ENCODE results near the gene SLC25A29.
"Not testable (repeated sequence)": the region's sequence is repeated elsewhere in the genome, so short reads cannot be mapped to it uniquely, and the experiment has no call there.

Gene SLC25A29

GRCh38 chr14:100344657-100345056, 38.4 kb upstream of the SLC25A29 start:
- H3K36me3 ChIP-seq (ENCODE audit: control insufficient read depth in 1 of 2, insufficient read depth in 2 of 2, low read length in 2 of 2): peaks cover 14 to 26% of the 10 kb centered on the region in 2 experiments
- H3K27me3 ChIP-seq (ENCODE audit: insufficient read depth, low read length); H3K18ac ChIP-seq (ENCODE audit: low read length); H4K12ac ChIP-seq (ENCODE audit: low read depth, low read length); H3K27ac ChIP-seq (ENCODE audit: low read depth, low read length); H2BK120ac ChIP-seq (ENCODE audit: insufficient read depth, low read length, poor library complexity); H2AFZ ChIP-seq (ENCODE audit: insufficient read depth, low read length, poor library complexity); H3K4me1 ChIP-seq (ENCODE audit: control insufficient read depth in 1 of 2, insufficient read depth in 2 of 2, low read length in 2 of 2); H3K14ac ChIP-seq (ENCODE audit: low read length); H4K8ac ChIP-seq (ENCODE audit: low read depth, low read length); H2AK5ac ChIP-seq (ENCODE audit: low read length); H3K4me3 ChIP-seq (ENCODE audit: low read depth, low read length); H3K79me1 ChIP-seq (ENCODE audit: low read length); H4K91ac ChIP-seq (ENCODE audit: low read depth, low read length); H3K9ac ChIP-seq (ENCODE audit: low read length); H3K23ac ChIP-seq (ENCODE audit: low read length); H3K9me3 ChIP-seq (ENCODE audit: insufficient read depth, low read depth, low read length); H3K4ac ChIP-seq (ENCODE audit: low read depth, low read length); H2BK5ac ChIP-seq (ENCODE audit: low read depth, low read length, poor library complexity); H2BK12ac ChIP-seq (ENCODE audit: low read length); DNase-seq; H3K79me2 ChIP-seq (ENCODE audit: control insufficient read depth, insufficient read depth, low read length, poor library complexity); H3K4me2 ChIP-seq (ENCODE audit: low read length): not testable (repeated sequence)
- no CpG with 5 or more reads among the region's 35 CpGs for WGBS (ENCODE audit: extremely low coverage, insufficient coverage, insufficient read length)

DNA sequence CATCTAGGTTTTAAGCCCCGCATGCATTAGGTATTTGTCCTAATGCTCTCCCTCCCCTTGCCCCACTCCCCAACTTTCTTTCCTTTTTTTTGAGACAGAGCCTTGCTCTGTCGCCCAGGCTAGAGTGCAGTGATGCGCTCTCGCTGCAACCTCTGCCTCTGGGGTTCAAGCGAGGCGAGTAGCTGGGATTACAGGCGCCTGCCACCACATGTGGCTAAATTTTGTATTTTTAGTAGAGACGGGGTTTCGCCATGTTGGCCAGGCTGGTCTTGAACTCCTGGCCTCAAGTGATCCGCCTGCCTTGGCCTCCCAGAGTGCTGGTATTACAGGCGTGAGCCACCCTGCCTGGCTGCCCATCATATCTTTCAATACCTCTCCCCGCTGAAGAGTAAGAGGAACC, 36.6 kb upstream of the SLC25A29 start:
- H3K23ac ChIP-seq (ENCODE audit: low read length); H3K27ac ChIP-seq (ENCODE audit: low read depth, low read length); H3K4me1 ChIP-seq (ENCODE audit: control insufficient read depth in 1 of 2, insufficient read depth in 2 of 2, low read length in 2 of 2); DNase-seq; H2BK120ac ChIP-seq (ENCODE audit: insufficient read depth, low read length, poor library complexity); H2AFZ ChIP-seq (ENCODE audit: insufficient read depth, low read length, poor library complexity); H4K8ac ChIP-seq (ENCODE audit: low read depth, low read length); H3K27me3 ChIP-seq (ENCODE audit: insufficient read depth, low read length); H4K91ac ChIP-seq (ENCODE audit: low read depth, low read length); H3K79me2 ChIP-seq (ENCODE audit: control insufficient read depth, insufficient read depth, low read length, poor library complexity); H3K14ac ChIP-seq (ENCODE audit: low read length); H3K4me3 ChIP-seq (ENCODE audit: low read depth, low read length); H3K9ac ChIP-seq (ENCODE audit: low read length); H3K4ac ChIP-seq (ENCODE audit: low read depth, low read length); H3K18ac ChIP-seq (ENCODE audit: low read length); H3K4me2 ChIP-seq (ENCODE audit: low read length); H3K79me1 ChIP-seq (ENCODE audit: low read length); H2BK5ac ChIP-seq (ENCODE audit: low read depth, low read length, poor library complexity); H4K12ac ChIP-seq (ENCODE audit: low read depth, low read length); H2BK12ac ChIP-seq (ENCODE audit: low read length); H3K9me3 ChIP-seq (ENCODE audit: insufficient read depth, low read depth, low read length); H2AK5ac ChIP-seq (ENCODE audit: low read length): not testable (repeated sequence)
- H3K36me3 ChIP-seq (ENCODE audit: control insufficient read depth in 1 of 2, insufficient read depth in 2 of 2, low read length in 2 of 2): peaks cover 14 to 18% of the 10 kb centered on the region in 2 experiments
- no CpG with 5 or more reads among the region's 12 CpGs for WGBS (ENCODE audit: extremely low coverage, insufficient coverage, insufficient read length)

DNA sequence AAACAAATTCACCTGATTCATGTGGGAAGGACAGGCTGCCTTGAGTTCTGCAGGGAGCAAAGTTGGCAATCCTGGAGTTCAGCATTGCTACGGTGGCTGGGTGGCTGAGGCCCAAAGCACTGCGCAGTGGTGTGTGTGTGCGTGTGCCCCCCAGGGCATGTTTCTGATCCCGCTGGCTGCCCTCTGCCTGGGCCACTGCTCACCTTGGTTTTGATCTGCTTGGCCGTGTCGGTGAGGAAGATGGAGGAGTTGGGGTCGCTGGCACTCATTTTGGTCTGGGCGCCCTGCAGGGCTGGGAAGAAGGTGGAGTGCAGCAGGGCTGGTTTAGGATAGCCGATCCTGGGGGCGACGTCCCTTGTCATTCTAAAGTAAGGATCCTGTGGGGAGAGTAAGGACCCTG, 36.0 kb upstream of the SLC25A29 start:
- Histone ChIP-seq H2BK120ac (ENCODE audit: insufficient read depth, low read length, poor library complexity) (no peak overlapping the region), H4K12ac (ENCODE audit: low read depth, low read length) (no peak overlapping the region), H3K4ac (ENCODE audit: low read depth, low read length) (no peak overlapping the region), H3K14ac (ENCODE audit: low read length) (no peak overlapping the region), H3K27ac (ENCODE audit: low read depth, low read length) (no peak overlapping the region), H3K79me2 (ENCODE audit: control insufficient read depth, insufficient read depth, low read length, poor library complexity) (no peaks in the 10 kb centered on the region), H4K8ac (ENCODE audit: low read depth, low read length) (no peak overlapping the region), H2AFZ (ENCODE audit: insufficient read depth, low read length, poor library complexity) (no peak overlapping the region), H2BK12ac (ENCODE audit: low read length) (no peak overlapping the region), H3K18ac (ENCODE audit: low read length) (no peak overlapping the region), H2AK5ac (ENCODE audit: low read length) (peak overlapping the region; percentile 18), H3K27me3 (ENCODE audit: insufficient read depth, low read length) (no peaks in the 10 kb centered on the region), H3K9me3 (ENCODE audit: insufficient read depth, low read depth, low read length) (no peaks in the 10 kb centered on the region), H3K4me2 (ENCODE audit: low read length) (no peak overlapping the region), H3K79me1 (ENCODE audit: low read length) (no peaks in the 10 kb centered on the region), H2BK5ac (ENCODE audit: low read depth, low read length, poor library complexity) (no peak overlapping the region), H3K36me3 (ENCODE audit: control insufficient read depth in 1 of 2, insufficient read depth in 2 of 2, low read length in 2 of 2) (peaks cover 14 to 19% of the 10 kb centered on the region in 2 experiments), H3K4me3 (ENCODE audit: low read depth, low read length) (no peak overlapping the region), H3K4me1 (ENCODE audit: control insufficient read depth in 1 of 2, insufficient read depth in 2 of 2, low read length in 2 of 2) (peaks cover 4 to 8% of the 10 kb centered on the region in 2 experiments), H3K9ac (ENCODE audit: low read length) (no peak overlapping the region), H4K91ac (ENCODE audit: low read depth, low read length) (no peak overlapping the region), H3K23ac (ENCODE audit: low read length) (no peak overlapping the region)
- no peak for DNase-seq
- no CpG with 5 or more reads among the region's 11 CpGs for WGBS (ENCODE audit: extremely low coverage, insufficient coverage, insufficient read length)

DNA sequence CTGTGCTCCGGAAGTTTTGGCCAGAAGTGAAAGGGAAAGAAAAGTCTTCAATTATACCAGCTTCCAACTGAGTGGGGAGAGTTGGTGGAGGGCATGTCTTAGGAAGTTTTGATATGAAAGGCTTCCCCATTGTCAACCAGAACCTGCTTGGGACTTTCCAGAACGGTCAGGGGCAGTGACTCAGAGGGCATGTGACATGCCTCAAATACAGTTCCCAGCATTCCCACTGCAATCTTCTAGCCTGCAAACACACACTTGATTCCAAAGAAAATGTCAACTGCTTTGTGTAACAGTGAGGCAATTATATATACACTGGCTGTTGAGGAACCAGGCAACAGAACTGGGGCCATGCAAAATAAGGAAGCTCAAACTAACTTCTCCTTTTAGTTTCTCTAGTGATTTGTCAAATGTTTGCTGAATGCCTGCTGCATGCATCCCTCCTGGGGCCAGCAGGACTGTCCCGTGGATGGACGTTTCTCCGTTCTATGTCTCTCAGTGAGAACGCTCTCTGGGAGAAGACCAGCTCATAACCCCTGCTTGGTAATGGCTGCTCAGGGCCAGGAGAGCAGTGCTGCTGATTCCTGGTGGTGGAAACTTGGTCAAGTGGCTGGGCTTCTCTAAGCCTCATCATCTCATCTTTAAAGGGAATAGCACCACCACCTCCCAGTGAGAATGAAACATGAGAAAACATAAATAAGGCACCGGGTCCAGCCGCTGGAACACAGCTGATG, 35.2 kb upstream of the SLC25A29 start:
- Histone ChIP-seq H3K9ac (ENCODE audit: low read length) (no peak overlapping the region), H2BK12ac (ENCODE audit: low read length) (no peak overlapping the region), H4K12ac (ENCODE audit: low read depth, low read length) (no peak overlapping the region), H3K4me3 (ENCODE audit: low read depth, low read length) (no peak overlapping the region), H3K27ac (ENCODE audit: low read depth, low read length) (no peak overlapping the region), H3K9me3 (ENCODE audit: insufficient read depth, low read depth, low read length) (no peaks in the 10 kb centered on the region), H3K36me3 (ENCODE audit: control insufficient read depth in 1 of 2, insufficient read depth in 2 of 2, low read length in 2 of 2) (peaks cover 16 to 19% of the 10 kb centered on the region in 2 experiments), H3K14ac (ENCODE audit: low read length) (no peak overlapping the region), H2AK5ac (ENCODE audit: low read length) (no peak overlapping the region), H4K91ac (ENCODE audit: low read depth, low read length) (no peak overlapping the region), H3K23ac (ENCODE audit: low read length) (no peak overlapping the region), H3K4me2 (ENCODE audit: low read length) (peak overlapping the region; percentile 19), H3K27me3 (ENCODE audit: insufficient read depth, low read length) (no peaks in the 10 kb centered on the region), H2AFZ (ENCODE audit: insufficient read depth, low read length, poor library complexity) (no peak overlapping the region), H3K18ac (ENCODE audit: low read length) (no peak overlapping the region), H2BK120ac (ENCODE audit: insufficient read depth, low read length, poor library complexity) (no peak overlapping the region), H4K8ac (ENCODE audit: low read depth, low read length) (no peak overlapping the region), H3K79me2 (ENCODE audit: control insufficient read depth, insufficient read depth, low read length, poor library complexity) (no peaks in the 10 kb centered on the region), H3K79me1 (ENCODE audit: low read length) (no peaks in the 10 kb centered on the region), H2BK5ac (ENCODE audit: low read depth, low read length, poor library complexity) (peak overlapping the region; percentile 9), H3K4ac (ENCODE audit: low read depth, low read length) (no peak overlapping the region), H3K4me1 (ENCODE audit: control insufficient read depth in 1 of 2, insufficient read depth in 2 of 2, low read length in 2 of 2) (peaks cover 4 to 8% of the 10 kb centered on the region in 2 experiments)
- DNase-seq: peak; percentile 68 to 80
- no CpG with 5 or more reads among the region's 8 CpGs for WGBS (ENCODE audit: extremely low coverage, insufficient coverage, insufficient read length)

Measured in trophoblast cell (in vitro differentiated cells and primary cell).